GM19035 (cell line): ENCODE measurements around the gene TNFRSF14.

ENCODE experiments used
- ATAC-seq: cut with Tn5 transposase; IDR thresholded peaks from one replicate; pipeline ENCODE4 v1.9.1; 2021; ENCODE audit not compliant: unreplicated experiment

TNFRSF14 gene

DNA sequence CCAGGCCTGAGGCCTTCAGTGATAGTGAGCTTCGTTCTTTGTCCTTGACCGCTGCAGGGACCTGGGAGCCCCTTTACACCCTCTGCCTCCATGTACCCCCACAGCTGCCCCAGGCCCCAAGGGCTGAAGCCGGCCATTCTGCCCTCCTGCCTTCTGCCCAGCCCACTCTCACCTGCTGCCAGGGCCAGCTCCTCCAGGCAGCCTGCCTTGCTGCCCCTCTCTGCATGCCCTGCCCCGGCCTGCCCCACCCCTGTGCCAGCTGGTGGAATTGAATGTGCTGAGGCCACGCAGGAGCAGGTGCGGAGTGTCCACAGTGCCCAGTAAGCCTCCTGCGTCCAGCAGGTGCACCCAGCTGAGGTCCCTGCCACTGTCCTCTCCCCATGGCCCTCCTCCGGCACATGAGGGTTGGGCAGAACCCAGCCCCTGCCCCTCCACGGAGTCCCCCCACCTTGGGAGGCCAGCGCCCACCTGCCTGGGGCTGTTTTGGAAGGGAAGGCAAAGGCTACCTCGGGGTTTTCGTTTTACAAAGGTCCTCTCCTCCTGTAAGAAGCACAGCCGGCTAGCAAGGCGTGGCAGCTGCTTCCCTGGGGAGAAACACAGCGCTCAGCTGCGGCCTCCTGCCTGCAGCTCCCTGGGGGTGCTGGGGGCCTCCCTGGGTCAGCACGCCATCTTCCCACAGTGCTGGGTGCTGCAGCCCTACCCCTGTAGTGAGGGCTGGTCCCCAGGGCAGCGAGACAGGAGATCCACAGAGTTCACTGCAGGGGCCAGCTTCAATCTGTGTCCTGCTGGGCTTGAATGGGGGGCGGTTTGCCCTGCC lies 55.7 kb downstream of the TNFRSF14 start:
- no peak for ATAC-seq

- no peak for ATAC-seq
Observed at GRCh38 chr1:2612591-2613365, 56.6 kb downstream of the TNFRSF14 start.
